DMS 273 (cell line): ENCODE results near the gene PSPN.

Experiments
- DNase-seq: peaks from one replicate; lab custom pipeline; 2025; ENCODE audit not compliant: unreplicated experiment; lab: John Stamatoyannopoulos, UW

Gene PSPN

DNA sequence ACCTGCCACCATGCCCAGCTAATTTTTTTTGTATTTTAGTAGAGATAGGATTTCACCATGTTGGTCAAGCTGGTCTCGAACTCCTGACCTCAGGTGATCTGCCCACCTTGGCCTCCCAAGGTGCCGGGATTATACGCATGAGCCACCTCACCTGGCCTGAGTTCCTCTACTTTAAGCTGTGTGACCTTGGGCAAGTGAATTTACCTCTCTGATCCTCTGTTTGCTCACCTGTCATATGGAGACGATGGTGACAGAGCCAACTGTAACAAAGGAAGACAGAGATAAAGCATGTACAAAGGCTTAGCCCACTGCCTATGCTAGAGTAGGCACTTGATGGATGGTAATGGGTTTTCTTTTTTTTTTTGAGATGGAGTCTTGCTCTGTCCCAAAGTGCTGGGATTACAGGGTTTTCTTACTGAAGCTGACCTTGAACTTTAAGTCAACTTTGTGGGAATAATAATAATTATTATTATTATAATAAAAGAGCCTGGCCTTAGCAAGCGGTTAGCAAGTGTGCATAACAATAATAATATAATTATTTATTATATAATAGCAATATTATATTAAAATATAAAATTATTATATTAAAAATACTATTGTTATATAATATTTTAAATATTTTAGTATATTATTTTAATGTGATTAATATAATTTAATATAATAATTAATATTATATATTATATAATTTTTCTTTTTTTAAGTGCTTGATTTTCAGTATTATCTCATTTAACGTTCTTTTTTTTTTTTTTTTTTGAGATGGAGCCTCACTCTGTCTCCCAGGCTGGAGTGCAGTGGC is 41.0 kb downstream of the PSPN start:
- no peak for DNase-seq

DNA sequence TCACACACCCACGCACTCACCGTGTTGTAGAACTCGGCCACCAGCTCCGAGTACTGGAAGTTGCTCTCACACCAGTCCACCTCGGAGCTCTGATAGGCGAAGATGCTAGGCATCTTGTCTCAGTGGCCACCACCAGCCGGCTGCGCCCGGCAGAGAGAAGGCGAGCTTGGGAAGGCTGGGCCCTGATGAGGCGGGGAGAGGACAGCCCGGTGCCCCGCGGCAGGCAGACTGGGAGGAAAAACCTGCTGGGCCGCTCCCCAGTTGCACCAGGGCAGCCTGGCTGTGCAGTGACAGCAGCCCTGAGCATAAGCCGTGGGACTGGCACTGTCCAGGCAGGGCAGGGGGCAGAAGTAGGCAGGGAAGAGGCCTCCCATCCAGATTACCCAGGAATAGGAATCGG is 42.3 kb downstream of the PSPN start, which contains the start of gene ACER1:
Gene ACER1, minus strand, starts transcription at position 174 of the 400 bp plus-strand sequence. Its CDS starts 61 bp downstream, at position 113.
- no peak for DNase-seq

GRCh38 chr19:6326815-6327214 is 48.9 kb downstream of the PSPN start:
- no peak for DNase-seq

GRCh38 chr19:6325614-6326013 is 50.1 kb downstream of the PSPN start:
- no peak for DNase-seq
